ENCODE data around the gene ARSB. TPM values are rescaled to one million over a fixed set of nuclear protein-coding genes. Genes with fewer than 3 reads are reported as not detected.

The ARSB gene
- total RNA-seq, 1 experiment from 2014 or later = 11.4 TPM

DNA sequence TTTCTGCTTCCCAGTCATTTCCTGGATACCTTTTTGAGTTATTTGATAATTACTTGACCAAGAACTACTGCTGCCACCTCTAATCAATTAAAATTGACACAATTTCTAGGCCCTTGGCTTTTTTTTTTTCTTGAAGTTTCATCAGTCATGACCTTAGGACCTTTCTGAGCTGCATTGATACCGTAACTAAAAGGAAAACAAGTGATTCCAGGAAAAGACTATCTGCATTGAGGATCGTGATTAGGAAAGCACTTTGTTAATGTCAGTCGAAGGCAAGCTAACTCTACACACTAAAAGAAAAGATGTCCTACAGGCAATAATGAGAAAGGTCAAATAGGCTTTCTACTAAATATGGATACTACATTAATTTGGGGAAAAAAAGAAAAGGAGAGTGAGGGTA, 69.9 kb downstream of the ARSB start:
- no peak overlapping the region for H3K9ac ChIP-seq (ENCODE audit: extremely low read depth, insufficient read length, low read length)
- H3K4me1 Mint-ChIP-seq = peaks cover 0 to 7% of the 10 kb centered on the region in 2 experiments; a peak in 1 of 4 replicates
- no peak overlapping the region for H2BK5ac ChIP-seq (ENCODE audit: insufficient read length, low read length)
- H3K9me3 Mint-ChIP-seq = no peaks in the 10 kb centered on the region
- no peaks in the 10 kb centered on the region for H3K9me3 ChIP-seq (ENCODE audit: control insufficient read depth, low read depth, low read length)
- TF ChIP-seq, protein P1, sequence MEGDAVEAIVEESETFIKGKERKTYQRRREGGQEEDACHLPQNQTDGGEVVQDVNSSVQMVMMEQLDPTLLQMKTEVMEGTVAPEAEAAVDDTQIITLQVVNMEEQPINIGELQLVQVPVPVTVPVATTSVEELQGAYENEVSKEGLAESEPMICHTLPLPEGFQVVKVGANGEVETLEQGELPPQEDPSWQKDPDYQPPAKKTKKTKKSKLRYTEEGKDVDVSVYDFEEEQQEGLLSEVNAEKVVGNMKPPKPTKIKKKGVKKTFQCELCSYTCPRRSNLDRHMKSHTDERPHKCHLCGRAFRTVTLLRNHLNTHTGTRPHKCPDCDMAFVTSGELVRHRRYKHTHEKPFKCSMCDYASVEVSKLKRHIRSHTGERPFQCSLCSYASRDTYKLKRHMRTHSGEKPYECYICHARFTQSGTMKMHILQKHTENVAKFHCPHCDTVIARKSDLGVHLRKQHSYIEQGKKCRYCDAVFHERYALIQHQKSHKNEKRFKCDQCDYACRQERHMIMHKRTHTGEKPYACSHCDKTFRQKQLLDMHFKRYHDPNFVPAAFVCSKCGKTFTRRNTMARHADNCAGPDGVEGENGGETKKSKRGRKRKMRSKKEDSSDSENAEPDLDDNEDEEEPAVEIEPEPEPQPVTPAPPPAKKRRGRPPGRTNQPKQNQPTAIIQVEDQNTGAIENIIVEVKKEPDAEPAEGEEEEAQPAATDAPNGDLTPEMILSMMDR (conservative IDR thresholded peaks at IDR 0.05) = no peak
- no CpG with 5 or more reads among the region's 3 CpGs for WGBS (ENCODE audit: extremely low coverage, insufficient read length, low lambda C conversion rate)
- no peak overlapping the region for H3K14ac ChIP-seq (ENCODE audit: insufficient read depth, low read length)
- H2AK5ac ChIP-seq (ENCODE audit: insufficient read length, low read length) = no peak overlapping the region
- no peak overlapping the region for H2BK12ac ChIP-seq (ENCODE audit: insufficient read length, low read depth, low read length)
- H3T11ph ChIP-seq (ENCODE audit: low read length) = no peak overlapping the region
- no peak overlapping the region for H3K4me2 ChIP-seq (ENCODE audit: insufficient read depth, insufficient read length, low read length)
- no peaks in the 10 kb centered on the region for H3K79me1 ChIP-seq (ENCODE audit: insufficient read depth, low read depth, low read length, poor library complexity, severe bottlenecking)
- no peak overlapping the region for H3K4ac ChIP-seq (ENCODE audit: low read depth, low read length)
- H4K20me1 ChIP-seq (ENCODE audit: control insufficient read depth, insufficient read depth, insufficient read length) = no peaks in the 10 kb centered on the region
- no peaks in the 10 kb centered on the region for H3K36me3 Mint-ChIP-seq (ENCODE audit: insufficient read depth in 1 of 3, low read depth in 3 of 3)
- H2BK120ac ChIP-seq (ENCODE audit: low read depth, low read length, poor library complexity, severe bottlenecking) = no peak overlapping the region
- no peaks in the 10 kb centered on the region for H3K27me3 Mint-ChIP-seq (ENCODE audit: low read depth)
- H4K5ac ChIP-seq (ENCODE audit: insufficient read length, low read depth, low read length) = no peak overlapping the region
- H4K91ac ChIP-seq (ENCODE audit: insufficient read length, low read depth, low read length) = no peak overlapping the region
- H3K27ac ChIP-seq (ENCODE audit: insufficient read length, low read depth, low read length) = no peak overlapping the region
- H3K23me2 ChIP-seq (ENCODE audit: insufficient read length, low read depth, low read length, poor library complexity, severe bottlenecking) = no peaks in the 10 kb centered on the region
- no peak overlapping the region for H2AFZ ChIP-seq (ENCODE audit: low read length)
- H3K4me1 ChIP-seq (ENCODE audit: insufficient read depth, low read length) = no peaks in the 10 kb centered on the region
- no peak overlapping the region for H3K23ac ChIP-seq (ENCODE audit: insufficient read length, low read depth, low read length)
- no peak overlapping the region for H2BK20ac ChIP-seq (ENCODE audit: low read depth, low read length, poor library complexity, severe bottlenecking)
- H3K27me3 ChIP-seq (ENCODE audit: insufficient read depth, low read length) = no peaks in the 10 kb centered on the region
- no peak overlapping the region for H4K8ac ChIP-seq (replicated peaks; ENCODE audit: insufficient read length, low read depth, low read length)
- no peak overlapping the region for H3K18ac ChIP-seq (ENCODE audit: insufficient read length, low read depth, low read length)
- H2BK15ac ChIP-seq (ENCODE audit: low read depth, low read length) = no peak overlapping the region
- DNase-seq = no peak
- H3K56ac ChIP-seq (ENCODE audit: insufficient read length, low read depth, low read length) = no peak overlapping the region
- no peak overlapping the region for H3K4me3 Mint-ChIP-seq
- peak overlapping the region in 1 of 3 experiments; percentile 36; a peak in 1 of 7 replicates for H3K27ac Mint-ChIP-seq
- H3K79me2 ChIP-seq (ENCODE audit: insufficient read depth, low read length) = no peaks in the 10 kb centered on the region

All from H9 (cell line).